ENCODE data around the gene LBR.
"Not testable (repeated sequence)": the region's sequence is repeated elsewhere in the genome, so short reads cannot be mapped to it uniquely, and the experiment has no call there.

LBR gene

DNA sequence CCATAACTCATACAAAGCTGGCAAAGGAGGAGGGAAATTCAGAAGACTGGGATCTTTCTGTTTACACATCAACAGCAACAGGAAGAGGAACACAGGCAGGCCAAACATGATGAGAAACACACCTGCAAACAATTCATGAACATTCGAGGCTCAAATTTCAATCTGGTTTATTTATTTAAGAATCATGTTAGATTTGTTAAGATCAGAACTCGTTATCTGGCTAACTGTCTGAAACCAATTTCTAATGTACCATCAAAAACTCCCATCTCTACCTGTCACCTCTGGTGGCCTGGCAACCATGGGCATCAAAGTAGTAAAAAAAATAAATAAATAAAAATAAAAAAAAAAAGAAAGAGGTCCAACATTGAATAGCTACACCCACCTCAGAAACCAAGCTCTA lies 9.8 kb downstream of the LBR start:
- DNase-seq: peak; percentile 25

DNA sequence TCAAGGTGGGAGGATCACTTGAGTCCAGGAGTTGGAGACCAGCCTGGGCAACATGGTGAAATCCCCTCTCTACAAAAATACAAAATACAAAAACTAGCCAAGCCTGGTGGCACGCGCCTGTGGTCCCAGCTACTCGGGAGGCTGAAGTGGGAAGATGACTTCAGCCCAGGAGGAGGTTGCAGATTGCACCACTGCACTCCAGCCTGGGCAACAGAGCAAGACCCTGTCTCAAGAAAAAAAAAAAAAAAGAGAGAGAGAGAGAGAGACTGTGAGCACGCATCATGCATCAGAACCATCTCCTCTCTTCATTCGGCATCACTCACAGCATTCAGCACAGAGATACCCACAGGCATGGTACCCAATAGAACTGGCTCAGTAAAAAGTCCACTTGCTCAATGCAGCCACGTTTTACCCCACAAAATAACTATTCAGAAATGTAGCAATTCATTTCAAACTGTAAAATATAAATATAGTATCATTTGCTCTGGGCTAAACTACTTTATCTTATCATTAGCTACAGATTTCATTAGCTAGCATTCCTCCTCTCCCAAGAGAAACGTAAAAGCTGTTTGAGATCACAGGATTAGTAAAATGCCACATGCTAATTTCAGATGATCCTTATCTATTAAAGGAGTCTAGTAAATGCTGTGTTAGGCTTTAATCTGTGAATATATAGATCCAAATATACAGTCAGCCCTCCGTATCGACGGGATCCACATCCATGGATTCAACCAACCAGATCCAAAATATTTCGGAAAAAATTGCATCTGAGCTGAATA lies 11.7 kb downstream of the LBR start:
- no peak for DNase-seq

DNA sequence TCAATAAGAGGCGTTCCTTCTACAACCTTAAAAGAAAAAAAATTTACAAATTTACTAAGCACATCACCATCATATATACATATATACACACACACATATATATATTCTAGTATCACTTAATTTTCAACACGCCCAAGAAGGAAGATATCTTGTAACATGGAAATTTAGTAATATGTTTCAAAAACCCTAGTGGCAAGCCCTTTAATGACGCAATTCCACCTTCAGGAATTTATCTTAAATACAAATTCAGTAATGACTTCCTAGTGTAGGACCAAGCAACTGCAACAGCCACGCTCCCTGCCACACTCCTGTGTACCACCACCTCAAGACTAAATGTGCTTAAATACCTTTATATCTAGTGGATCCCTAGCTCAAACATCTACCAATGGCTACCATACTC lies 12.5 kb downstream of the LBR start:
- no peak for DNase-seq

DNA sequence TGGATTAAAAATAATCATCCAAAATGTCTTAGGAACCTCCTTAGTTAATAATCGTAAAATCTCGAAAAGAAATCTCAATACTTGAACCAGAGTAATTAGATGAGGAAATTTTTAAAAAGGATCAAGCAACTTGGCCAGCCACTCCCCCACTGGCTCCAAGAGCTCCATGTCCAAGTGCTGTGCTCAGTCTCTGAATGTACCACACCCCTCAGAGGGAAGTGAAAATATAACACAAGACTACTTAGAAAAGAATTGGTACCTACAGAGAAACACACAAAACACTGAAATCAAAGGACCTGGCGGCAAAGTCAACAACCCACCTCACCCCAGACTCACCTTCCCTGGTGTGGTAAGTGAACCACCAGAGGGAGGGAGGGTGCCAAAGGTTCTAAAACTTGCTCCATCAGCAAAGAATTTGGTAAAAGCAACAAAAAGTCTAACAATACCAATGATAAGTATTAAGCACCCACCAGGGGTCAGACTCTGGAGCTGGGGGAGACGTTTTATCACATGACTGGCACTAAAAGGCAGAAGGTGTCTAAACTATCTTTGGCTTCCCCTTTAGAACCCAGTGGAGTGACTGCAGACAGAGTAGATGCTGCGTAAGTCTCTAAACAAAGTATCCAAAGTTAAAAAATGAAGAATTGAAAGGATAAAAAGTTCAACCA lies 14.0 kb downstream of the LBR start:
- DNase-seq: no peak

DNA sequence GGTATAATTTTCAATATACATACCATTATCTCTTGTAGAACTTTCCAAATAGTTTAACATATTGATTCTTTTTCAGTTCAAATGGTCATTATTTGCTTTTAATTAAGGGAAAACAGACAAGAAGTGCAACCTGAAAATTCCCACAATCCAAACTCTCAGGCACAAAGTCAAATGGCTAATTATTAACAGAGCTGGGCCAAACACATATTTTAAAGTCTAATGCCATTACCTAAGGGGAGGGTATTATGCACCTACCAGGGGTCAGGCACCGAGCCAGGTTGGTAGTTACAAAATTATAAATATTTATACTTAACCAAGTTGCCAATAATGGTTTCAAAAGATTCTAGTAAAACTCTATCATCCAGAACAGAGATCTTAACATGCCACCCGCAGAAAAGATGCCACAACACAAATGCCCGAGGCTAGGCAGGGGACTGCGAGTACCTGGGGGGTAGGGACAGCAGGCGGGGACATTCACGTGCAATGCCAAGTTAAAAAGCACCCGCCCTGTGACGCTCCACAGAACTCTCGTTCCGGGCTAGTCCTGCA lies 15.0 kb downstream of the LBR start:
- DNase-seq: no peak

DNA sequence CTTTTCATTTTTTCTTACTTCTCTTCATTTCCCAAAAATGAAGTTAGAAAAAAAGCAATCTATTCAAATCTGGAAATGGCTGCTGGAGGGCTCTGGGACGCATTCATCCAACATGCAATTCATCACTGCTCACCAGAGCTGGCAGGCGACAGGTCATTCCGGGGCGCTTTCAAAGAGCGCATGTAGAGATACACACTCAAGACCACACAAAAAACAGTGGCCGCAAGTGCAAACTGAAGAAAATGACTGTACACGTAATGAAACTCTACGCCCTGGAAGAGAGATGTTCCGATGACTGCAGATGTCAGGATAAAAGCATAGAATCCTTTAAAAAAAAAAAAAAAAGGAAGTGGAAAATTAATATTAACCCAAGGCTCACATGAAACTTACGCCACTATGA lies 15.5 kb downstream of the LBR start:
- DNase-seq: no peak

DNA sequence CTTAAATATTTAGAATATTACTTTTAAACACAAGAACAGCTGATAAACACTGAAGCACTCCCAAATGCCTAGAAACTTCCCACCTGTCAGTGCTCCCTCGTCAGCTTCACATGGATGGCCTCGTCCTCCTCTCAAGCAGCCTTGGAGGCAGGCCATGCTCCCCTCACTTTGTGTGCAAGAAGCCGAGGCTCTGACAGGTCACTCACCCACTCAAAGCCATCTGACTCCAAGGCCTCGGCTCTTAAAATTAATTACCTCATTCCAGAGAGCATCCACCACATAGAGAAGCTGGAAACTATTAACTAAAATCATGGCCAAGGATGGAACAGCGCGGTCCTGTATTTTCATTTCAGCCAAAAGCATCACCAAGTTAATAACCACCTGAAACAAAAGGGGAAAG lies 17.8 kb downstream of the LBR start:
- peak; percentile 32 for DNase-seq

DNA sequence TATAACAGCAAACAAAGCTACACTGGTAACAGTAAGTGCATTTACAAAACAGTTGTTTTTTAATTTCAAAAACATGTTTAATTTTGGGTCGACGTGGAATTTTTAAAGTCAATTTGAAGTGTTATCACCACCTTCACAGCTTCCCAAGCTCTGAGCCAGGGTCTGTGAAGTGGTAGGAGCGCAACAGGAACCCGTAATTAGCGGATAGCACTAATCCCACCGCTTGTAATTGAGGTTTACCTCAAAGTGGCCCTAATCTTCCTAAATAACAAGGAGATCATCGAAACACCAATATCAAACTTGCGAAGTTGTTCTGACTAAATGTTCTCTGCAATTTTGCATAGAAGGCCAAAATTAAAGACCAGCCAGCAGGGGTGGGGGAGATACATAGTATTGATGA lies 18.8 kb downstream of the LBR start:
- DNase-seq: peak; percentile 25

DNA sequence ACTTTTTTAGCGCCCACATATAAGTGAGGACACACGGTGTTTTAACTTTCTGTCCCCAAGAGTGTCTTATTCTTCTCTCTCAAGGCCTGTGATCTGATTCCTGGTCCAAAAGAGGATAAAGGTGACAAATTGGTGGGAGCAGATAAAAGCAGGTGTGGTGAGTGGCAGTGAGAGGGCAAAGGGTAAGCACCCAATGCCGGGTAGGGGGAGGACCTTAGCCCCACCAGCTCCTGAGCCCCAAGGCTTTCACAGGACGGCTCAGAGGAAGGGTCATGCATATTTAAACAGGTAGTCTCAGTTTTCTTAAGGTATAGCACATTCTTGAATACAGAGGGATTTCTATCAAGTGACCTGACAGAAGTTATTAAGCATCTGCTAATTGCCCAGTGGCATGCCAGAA lies 19.6 kb downstream of the LBR start:
- no peak for DNase-seq

DNA sequence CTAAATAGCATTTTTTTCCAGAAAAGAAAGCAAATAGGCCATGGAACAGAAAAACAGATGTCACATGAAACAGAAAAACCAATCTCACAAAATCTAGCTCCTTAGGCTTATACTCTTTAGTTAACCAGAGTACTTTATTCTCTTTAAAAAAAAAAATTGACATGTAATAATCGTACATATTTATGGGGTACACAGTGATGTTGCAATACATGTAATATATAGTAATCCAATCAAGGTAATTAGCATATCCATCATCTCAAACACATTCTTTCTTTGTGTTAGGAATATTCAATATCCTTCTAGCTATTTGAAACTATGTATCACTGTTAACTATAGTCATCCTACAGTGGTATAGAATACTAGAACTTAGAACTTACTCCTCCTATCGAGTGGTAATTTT lies 20.1 kb downstream of the LBR start:
- DNase-seq: no peak

DNA sequence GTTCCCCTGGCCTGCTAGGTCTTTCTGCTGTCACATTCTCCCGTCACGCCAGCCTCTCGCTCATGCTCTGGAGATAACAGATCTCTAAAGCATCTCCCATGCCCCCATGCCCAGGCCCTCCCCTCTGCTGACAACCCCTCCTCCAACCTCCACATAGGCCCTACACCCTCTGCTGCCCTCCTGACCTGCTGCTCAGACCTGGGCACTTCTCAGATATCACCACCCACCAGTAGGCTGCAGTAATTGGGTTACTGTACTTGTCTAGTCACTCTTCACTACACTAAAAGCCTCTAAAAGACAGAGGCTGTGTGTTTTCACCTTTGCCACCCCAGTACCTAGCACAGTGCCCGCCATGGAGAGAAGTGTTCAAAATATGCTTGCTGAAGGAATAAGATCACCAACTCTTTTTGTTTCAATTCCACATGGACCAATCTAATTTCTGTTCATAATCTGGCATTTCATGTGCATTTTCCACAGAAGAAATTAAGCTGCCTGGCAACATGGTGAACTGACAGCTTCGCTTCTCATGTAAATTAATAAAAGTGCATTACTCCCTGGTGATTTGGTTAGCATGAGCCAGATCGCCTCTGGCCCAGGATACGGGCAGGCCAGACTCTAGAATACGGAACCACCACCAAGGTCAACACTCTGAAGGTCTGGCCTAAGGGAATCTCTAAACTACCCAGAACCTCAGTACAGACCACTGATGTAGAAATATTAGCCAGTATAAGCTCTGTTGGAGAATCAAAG lies 20.7 kb downstream of the LBR start:
- DNase-seq: no peak

DNA sequence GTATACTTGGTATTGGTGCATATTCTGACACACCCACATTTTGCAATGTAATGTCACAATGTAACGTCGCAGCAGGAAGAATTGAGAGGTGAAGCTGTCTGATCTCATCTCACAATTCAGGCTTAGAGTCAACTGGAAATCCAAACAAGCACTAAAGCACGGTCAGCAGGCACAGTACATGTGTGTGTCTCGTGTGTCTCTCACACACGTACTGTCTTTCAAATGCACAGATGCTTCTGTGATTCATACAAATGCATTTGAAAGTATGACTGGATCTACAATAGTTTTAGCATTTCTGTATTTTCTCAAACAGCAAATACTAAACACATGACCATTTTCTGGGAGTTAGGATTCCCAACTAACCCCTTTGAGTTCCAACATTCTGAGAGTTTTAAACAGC lies 26.9 kb downstream of the LBR start:
- DNase-seq: no peak

DNA sequence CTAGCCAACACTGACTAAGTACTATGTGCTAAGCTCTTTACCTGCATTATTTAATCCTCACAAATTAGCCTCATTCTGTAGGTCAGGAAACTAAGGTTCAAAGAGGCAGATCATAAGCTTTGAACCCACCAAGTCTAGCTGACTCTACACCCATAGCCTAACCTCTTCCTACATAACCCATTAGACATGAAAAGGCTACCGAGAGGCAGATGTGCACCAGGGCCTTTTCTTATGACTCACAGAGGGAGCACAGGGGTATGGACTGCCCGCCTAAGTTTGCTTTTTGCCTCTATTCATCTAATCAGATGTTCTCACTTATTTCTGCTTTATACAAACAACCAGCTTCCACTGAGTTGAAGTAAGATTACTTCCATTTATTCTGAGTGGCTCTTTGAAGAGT lies 31.5 kb downstream of the LBR start:
- DNase-seq: no peak

DNA sequence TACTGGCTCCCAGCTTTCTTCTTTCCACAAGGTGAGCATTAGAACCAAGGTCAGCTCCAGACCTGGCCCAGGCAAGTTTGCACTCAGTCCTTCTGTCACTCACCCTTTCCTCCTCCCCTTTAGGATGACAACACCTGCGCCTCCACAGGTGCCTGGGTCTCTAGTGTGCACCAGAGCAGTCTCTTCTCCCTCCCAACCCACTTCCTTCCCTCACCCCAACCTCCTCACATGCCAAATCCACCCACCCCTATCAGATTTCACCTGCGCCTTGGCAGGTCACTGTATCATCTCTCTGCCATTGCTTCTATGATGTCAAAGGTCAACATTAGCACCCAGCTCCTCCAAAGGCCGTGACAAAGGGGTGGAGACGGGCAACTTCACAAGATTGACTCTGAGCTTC lies 38.0 kb downstream of the LBR start:
- no peak for DNase-seq

DNA sequence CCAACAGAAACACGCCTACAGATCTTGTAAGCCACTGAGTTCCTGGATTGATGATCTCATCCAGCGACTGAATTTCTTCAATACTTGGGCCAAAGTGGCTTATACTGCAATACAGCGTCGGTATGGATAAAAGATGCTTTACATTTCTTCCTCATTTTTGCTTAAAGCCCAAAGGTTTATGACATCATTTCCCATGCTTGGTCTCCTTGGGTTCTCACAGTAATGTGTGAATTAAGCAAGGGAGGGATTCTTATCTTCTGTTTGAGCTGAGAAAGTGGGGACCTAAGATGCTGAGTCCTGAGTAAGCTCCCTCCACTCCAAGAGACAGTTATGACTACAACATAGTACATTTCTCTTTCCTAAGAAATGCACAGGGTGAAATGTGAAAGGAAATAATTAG lies 39.5 kb downstream of the LBR start:
- no peak for DNase-seq

DNA sequence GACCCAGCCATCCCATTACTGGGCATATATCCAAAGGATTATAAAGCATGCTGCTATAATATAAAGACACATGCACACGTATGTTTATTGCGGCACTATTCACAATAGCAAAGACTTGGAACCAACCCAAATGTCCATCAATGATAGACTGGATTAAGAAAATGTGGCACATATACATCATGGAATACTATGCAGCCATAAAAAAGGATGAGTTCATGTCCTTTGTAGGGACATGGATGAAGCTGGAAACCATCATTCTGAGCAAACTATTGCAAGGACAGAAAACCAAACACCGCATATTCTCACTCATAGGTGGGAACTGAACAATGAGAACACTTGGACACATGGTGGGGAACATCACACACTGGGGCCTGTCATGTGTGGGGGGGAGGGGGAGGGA lies 41.0 kb downstream of the LBR start:
- not testable (repeated sequence) for DNase-seq

DNA sequence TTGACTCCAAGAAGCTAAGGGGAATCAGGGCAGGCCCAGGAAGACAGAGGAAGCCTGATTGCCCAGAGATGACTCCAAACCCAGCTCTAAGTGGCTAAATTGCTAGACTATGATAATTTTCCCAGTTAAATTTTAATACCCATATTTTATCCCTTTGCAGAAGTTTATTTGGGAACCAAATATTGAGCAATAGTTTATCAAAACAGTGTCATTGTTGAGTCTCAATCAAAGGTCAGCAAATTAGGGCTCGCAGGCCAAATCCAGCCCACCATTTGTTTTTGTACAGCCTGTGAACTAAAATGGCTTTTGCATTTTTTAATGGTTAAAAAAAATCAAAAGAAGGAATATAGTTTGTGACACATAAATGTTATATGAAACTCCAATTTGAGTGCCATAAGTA lies 47.1 kb downstream of the LBR start:
- DNase-seq: no peak

DNA sequence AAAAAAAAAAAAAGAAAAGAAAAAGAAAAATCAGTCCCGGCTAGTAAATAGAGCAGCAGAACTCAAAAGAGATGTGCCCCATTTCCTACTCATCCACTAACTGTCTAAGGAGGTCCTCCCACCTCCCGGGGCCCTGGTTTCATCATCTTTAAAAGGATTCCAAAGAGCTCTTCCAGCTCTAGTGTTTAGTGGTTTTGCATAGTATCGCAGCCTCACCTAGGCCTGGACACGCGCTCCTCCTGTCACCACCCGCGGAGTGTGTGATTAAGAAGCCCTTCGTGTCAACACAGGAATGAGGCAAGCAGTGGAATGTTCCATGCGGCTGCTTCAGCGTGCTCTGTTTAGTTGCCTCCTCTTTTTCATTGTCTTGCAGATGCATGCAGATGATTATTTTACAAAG lies 49.0 kb downstream of the LBR start:
- DNase-seq: no peak

DNA sequence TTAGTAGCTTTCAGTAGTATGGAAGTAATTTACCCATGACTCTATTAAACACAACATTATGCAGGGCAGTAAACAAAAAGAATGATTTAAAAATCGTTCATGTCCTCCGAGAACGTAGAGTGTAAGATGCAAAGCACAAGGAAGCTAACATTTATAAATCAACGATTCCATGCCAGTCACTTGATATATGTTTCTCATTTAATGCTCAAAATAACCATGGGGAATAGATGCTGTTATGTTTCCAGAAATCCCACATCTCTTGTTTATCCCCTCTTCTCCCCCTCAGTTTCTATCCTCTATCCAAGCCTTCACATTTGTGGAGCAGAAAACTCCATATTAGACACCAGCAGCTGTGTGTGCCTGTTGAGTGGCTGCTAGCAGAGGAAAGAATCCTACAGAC lies 52.8 kb downstream of the LBR start:
- no peak for DNase-seq

DNA sequence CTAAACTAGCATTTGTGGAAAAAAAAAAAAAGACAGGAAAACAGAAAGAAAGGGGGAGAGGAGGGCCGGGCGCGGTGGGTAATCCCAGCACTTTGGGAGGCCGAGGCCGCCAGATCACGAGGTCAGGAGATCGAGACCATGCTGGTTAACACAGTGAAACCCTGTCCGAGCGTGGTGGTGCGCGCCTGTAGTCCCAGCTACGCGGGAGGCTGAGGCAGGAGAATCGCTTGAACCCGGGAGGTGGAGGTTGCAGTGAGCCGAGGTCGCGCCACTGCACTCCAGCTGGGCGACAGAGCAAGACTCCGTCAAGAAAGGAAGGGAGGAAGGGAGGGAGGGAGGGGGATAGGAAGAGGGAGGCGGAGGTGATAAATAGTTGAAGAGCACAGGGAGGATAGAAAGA lies 54.7 kb downstream of the LBR start:
- DNase-seq: no peak

DNA sequence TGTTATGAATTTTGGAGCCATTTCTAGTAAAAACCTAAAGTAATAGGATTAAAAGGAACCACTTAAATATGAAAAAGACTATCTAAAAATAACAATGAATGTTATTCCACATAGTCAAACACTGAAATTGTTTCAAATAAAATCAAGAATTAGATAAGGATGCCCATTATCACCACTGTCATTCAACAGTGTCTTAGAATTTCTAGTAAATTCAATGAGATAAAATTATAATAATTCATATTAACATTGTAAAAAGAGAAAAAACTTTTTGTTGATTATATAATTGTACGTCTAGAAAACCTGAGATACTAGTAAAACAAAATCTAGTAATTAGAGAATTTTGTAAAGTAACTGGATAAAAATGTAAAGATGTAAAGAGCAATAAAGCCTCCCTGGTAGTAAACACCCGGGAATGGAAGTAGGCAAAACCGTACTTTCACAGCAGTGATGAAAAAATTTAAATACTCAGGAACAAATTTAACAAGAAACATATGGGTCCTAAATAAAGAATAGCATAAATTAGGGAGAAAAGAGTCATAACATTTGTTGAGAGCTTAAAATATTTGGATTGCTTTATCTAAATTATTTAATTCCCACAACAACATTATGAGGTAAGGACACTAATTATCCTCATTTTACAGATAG lies 56.4 kb downstream of the LBR start:
- DNase-seq: no peak

DNA sequence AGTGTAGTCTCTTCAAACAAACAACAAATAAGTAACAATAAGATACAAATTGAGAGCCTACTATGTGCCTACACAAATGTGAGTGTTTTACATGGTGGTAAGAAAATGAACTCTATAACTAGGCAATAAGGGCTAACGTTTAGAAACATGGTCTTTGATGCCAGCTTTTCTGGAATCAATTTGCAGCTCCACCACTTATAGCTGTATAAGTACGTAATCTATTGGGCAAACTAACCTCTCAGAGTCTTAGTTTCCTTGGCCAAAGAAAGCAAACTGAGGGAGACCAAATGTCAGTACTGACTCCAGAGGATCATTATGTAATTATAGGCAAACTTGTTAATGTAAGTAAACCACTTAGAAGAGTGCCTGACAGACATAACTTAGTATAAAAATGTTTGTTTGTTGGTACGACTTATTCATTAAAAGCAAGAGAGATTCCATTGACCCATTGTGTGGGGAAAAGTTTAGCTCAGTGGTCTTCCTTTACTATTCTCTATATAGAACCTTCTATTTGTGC lies 59.7 kb downstream of the LBR start:
- peak; percentile 63 for DNase-seq

DNA sequence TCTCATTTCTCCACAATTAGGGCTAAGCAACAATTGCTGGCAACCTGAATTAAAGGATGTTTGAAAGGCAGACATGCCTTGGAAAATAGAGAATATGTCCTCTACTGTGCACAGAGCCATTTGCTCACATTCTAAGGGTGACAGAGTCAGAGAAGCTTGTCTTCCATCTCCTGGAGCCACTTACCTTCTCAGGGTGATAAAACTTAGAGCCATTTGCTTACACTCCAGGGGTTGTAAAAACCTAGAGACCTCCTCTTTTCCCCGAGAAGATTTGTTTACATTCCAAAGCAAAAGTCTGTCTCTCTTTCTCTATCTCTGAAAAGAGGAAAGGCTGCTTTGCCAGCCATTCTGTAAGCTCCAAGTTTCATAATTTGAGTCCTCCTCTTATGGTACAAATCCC lies 61.3 kb downstream of the LBR start:
- DNase-seq: no peak
